ENCODE results near the gene PRRX2. TPM values are rescaled to one million over a fixed set of nuclear protein-coding genes. Genes with fewer than 3 reads are reported as not detected.

The PRRX2 gene
- total and polyA plus RNA-seq, 2 experiments from 2014 or later, result 5.8 to 8.3 TPM

GRCh38 chr9:129653823-129654553, 11.5 kb upstream of the PRRX2 start:
- H3K27me3 ChIP-seq (ENCODE audit: insufficient read depth), result no peaks in the 10 kb centered on the region
- Mint-ChIP-seq H3K36me3 (ENCODE audit: low read depth) (no peaks in the 10 kb centered on the region), H3K4me1 (no peaks in the 10 kb centered on the region), H3K27ac (no peak overlapping the region), H3K27me3 (ENCODE audit: insufficient read depth, low read depth, poor library complexity) (peaks cover 8% of the 10 kb centered on the region), H3K4me3 (no peak overlapping the region), H3K9me3 (no peaks in the 10 kb centered on the region)
- no peak overlapping the region for H3K4me2 ChIP-seq
- H3K79me2 ChIP-seq (replicated peaks; ENCODE audit: insufficient read depth), result no peaks in the 10 kb centered on the region
- H2AFZ ChIP-seq, result 0 out of 2 replicates have a peak overlapping the region, but pooled peaks have one; percentile 43
- no peaks in the 10 kb centered on the region for H3K9me2 ChIP-seq (ENCODE audit: insufficient read depth)
- no peaks in the 10 kb centered on the region for H4K20me1 ChIP-seq (replicated peaks; ENCODE audit: insufficient read depth)
- no peak for DNase-seq (ENCODE audit: low spot score)
- H3F3A ChIP-seq (replicated peaks; ENCODE audit: low read depth), result no peaks in the 10 kb centered on the region
- peak; percentile 41; the same call in 2 of the 3 replicates for ATAC-seq
- no peaks in the 10 kb centered on the region; the same call in 1 of the 2 replicates for H3K4me1 ChIP-seq (ENCODE audit: insufficient read depth)
- H3K27ac ChIP-seq (ENCODE audit: low read depth), result no peak overlapping the region
- no peaks in the 10 kb centered on the region for H3K36me3 ChIP-seq (ENCODE audit: insufficient read depth)
- TF ChIP-seq, protein P1, sequence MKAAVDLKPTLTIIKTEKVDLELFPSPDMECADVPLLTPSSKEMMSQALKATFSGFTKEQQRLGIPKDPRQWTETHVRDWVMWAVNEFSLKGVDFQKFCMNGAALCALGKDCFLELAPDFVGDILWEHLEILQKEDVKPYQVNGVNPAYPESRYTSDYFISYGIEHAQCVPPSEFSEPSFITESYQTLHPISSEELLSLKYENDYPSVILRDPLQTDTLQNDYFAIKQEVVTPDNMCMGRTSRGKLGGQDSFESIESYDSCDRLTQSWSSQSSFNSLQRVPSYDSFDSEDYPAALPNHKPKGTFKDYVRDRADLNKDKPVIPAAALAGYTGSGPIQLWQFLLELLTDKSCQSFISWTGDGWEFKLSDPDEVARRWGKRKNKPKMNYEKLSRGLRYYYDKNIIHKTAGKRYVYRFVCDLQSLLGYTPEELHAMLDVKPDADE (IDR thresholded peaks at IDR 0.05), result no peak
- TF ChIP-seq CTCF (conservative IDR thresholded peaks at IDR 0.05; ENCODE audit: low read depth in 2 of 2), result no peak
- no peak for TF ChIP-seq REST (IDR thresholded peaks at IDR 0.05; ENCODE audit: unreplicated experiment)
- TF ChIP-seq CREB1 (CRISPR knock-in tag; IDR thresholded peaks at IDR 0.05; ENCODE audit: low read depth), result no peak
- H3K4me3 ChIP-seq, result no peak overlapping the region

GRCh38 chr9:129654554-129655040, 10.8 kb upstream of the PRRX2 start:
- H3K27ac Mint-ChIP-seq, result no peak overlapping the region
- H3K27ac ChIP-seq (ENCODE audit: low read depth), result no peak overlapping the region
- no peak for TF ChIP-seq JUNB (IDR thresholded peaks at IDR 0.05; ENCODE audit: unreplicated experiment)
- TF ChIP-seq CTCF (conservative IDR thresholded peaks at IDR 0.05; ENCODE audit: low read depth in 2 of 2), result no peak
- no peak for TF ChIP-seq CREB1 (CRISPR knock-in tag; IDR thresholded peaks at IDR 0.05; ENCODE audit: low read depth)

More at GRCh38 chr9:129654554-129655040, 10.8 kb upstream of the PRRX2 start:
- no peak for DNase-seq (ENCODE audit: low spot score)
- H3K27me3 ChIP-seq (ENCODE audit: insufficient read depth), result no peaks in the 10 kb centered on the region
- H3K9me3 Mint-ChIP-seq, result no peaks in the 10 kb centered on the region
- H3K4me2 ChIP-seq, result no peak overlapping the region
- no peaks in the 10 kb centered on the region for H4K20me1 ChIP-seq (replicated peaks; ENCODE audit: insufficient read depth)
- no peaks in the 10 kb centered on the region for H3F3A ChIP-seq (replicated peaks; ENCODE audit: low read depth)
- no peaks in the 10 kb centered on the region for H3K4me1 Mint-ChIP-seq
- no peaks in the 10 kb centered on the region for H3K9me2 ChIP-seq (ENCODE audit: insufficient read depth)
- H2AFZ ChIP-seq, result 0 out of 2 replicates have a peak overlapping the region, but pooled peaks have one; percentile 43
- no peaks in the 10 kb centered on the region for H3K79me2 ChIP-seq (replicated peaks; ENCODE audit: insufficient read depth)
- peaks cover 8% of the 10 kb centered on the region for H3K27me3 Mint-ChIP-seq (ENCODE audit: insufficient read depth, low read depth, poor library complexity)
- no peak for ATAC-seq
- H3K4me3 ChIP-seq, result no peak overlapping the region
- H3K4me1 ChIP-seq (ENCODE audit: insufficient read depth), result no peaks in the 10 kb centered on the region; the same call in 1 of the 2 replicates
- H3K36me3 Mint-ChIP-seq (ENCODE audit: low read depth), result no peaks in the 10 kb centered on the region
- no peak overlapping the region for H3K4me3 Mint-ChIP-seq
- H3K36me3 ChIP-seq (ENCODE audit: insufficient read depth), result no peaks in the 10 kb centered on the region

Measured in GM23338 (cell line).